HTERT RPE-1 (cell line): ENCODE results near the gene NOX5.

ENCODE experiments used
- in situ Hi-C: fragments of 300-500 bp; cut with MboI; formaldehyde crosslinking; loops from 4 replicates; pipeline ENCODE4 v1.14.3; 2020; ENCODE audit warnings: low sequenced_read_pairs

NOX5 gene

GRCh38 chr15:69096196-69096595, 81.7 kb downstream of the NOX5 start:
- in situ Hi-C loops, result no loop called here

GRCh38 chr15:69096626-69097025, 82.1 kb downstream of the NOX5 start:
- in situ Hi-C loops, result no loop called here

GRCh38 chr15:69098771-69099170, 84.3 kb downstream of the NOX5 start:
- in situ Hi-C loops, result no loop called here

GRCh38 chr15:69099941-69100340, 85.4 kb downstream of the NOX5 start:
- in situ Hi-C loops, result no loop called here

- in situ Hi-C loops, result no loop called here
Measured at GRCh38 chr15:69100821-69101220, 86.3 kb downstream of the NOX5 start.

- in situ Hi-C loops, result no loop called here
Measured at GRCh38 chr15:69104050-69104750, 89.7 kb downstream of the NOX5 start.

- in situ Hi-C loops, result no loop called here
Measured at GRCh38 chr15:69105451-69105985, 91.0 kb downstream of the NOX5 start.

- in situ Hi-C loops, result no loop called here
Measured at GRCh38 chr15:69107025-69107620, 92.6 kb downstream of the NOX5 start.
